GM12891 (cell line): ENCODE results near the gene PLA2G4D.

Experiments
- PAX5 ChIP-seq: IDR thresholded peaks from 2 replicates; pipeline ENCODE4 v1.6.1; 2011; ENCODE audit warnings: low read length, moderate library complexity, mild to moderate bottlenecking; ENCODE audit not compliant: insufficient read depth, severe bottlenecking
- POLR2A ChIP-seq: IDR thresholded peaks from 2 replicates; pipeline ENCODE4 v1.6.1; 2011; ENCODE audit warnings: low read depth, low read length, control low read depth
- POLR2AphosphoS5 ChIP-seq: IDR thresholded peaks from 2 replicates; pipeline ENCODE4 v1.6.1; 2011; ENCODE audit warnings: low read depth, low read length, control low read depth
- TAF1 ChIP-seq: IDR thresholded peaks from 2 replicates; pipeline ENCODE4 v1.6.1; 2011; ENCODE audit warnings: low read depth, low read length, control low read depth

- TF ChIP-seq POLR2A = no peak
- TF ChIP-seq POLR2AphosphoS5 = no peak
- no peak for TF ChIP-seq TAF1
- TF ChIP-seq PAX5 = no peak
These were observed 15.5 kb downstream of the PLA2G4D start for GRCh38 chr15:42078903-42079302.
